ENCODE data around the gene PPP1R15A. TPM values are rescaled to one million over a fixed set of nuclear protein-coding genes. Genes with fewer than 3 reads are reported as not detected.
A peak's percentile ranks its signal among the peaks of the same experiment; 100 is the strongest.

Gene PPP1R15A
- total and polyA plus RNA-seq, 2 of the 8 experiments (the other 6 are each of a cell fraction or from before 2014, with no cell fraction given), result 4.1 to 14.0 TPM

GRCh38 chr19:48918071-48918470, 45.9 kb downstream of the PPP1R15A start:
- no peak overlapping the region for H3K23ac ChIP-seq (ENCODE audit: insufficient read length)
- peaks cover 0 to 9% of the 10 kb centered on the region in 2 experiments for H4K20me1 ChIP-seq (replicated peaks in 1 of 2; ENCODE audit: control insufficient read depth in 1 of 2, insufficient read depth in 2 of 2, low read length in 2 of 2)
- no peak overlapping the region for H3K27ac ChIP-seq (ENCODE audit: low read depth, low read length)
- WGBS, 2 experiments (ENCODE audit: extremely low coverage in 1 of 2, insufficient coverage in 1 of 2, insufficient read length in 1 of 2, insufficient replicate concordance in 2 of 2, low coverage in 1 of 2, low lambda C conversion rate in 2 of 2, missing lambda C conversion rate in 1 of 2), result 93% methylated on average over 6 of the region's 6 CpGs; no CpG with 5 or more reads in 1 of the 2 experiments
- POLR2A ChIA-PET (ENCODE audit: partially characterized antibody), result interaction anchor here (0.6 to 2.3 kb wide), 5 partner anchors 18 to 266 kb away, joined by 3 to 16 read pairs (median 5); partner anchors contain the start of genes NUCB1 and PPP1R15A
- H2AFZ ChIP-seq (ENCODE audit: low read length), result no peak overlapping the region
- no peak overlapping the region for H4K5ac ChIP-seq (ENCODE audit: insufficient read length, low read depth, low read length)
- CTCF ChIA-PET (ENCODE audit: partially characterized antibody), result interaction anchor here (1.0 to 2.0 kb wide), 6 partner anchors 13 to 76 kb away, joined by 3 to 7 read pairs (median 3); partner anchors contain the start of genes DHDH, NUCB1 and RUVBL2
- no peak overlapping the region for H2BK120ac ChIP-seq (replicated peaks; ENCODE audit: low read depth, low read length)
- H3K79me1 ChIP-seq (ENCODE audit: low read depth, low read length), result no peaks in the 10 kb centered on the region
- H3K4me2 ChIP-seq (ENCODE audit: insufficient read depth in 1 of 2, low read depth in 2 of 2, low read length in 2 of 2), result no peak overlapping the region
- no peaks in the 10 kb centered on the region; the same call in 1 of the 2 replicates for H3K23me2 ChIP-seq (ENCODE audit: low read depth, low read length)
- H2BK20ac ChIP-seq (ENCODE audit: low read length), result no peak overlapping the region
- no peak overlapping the region for H3K14ac ChIP-seq (ENCODE audit: insufficient read length)
- no peaks in the 10 kb centered on the region for H3K27me3 ChIP-seq (replicated peaks in 1 of 4; ENCODE audit: control insufficient read depth in 3 of 4, extremely low read depth in 1 of 4, insufficient read depth in 3 of 4, low read length in 3 of 4)
- H3K4ac ChIP-seq (replicated peaks; ENCODE audit: insufficient read length, low read depth, low read length), result no peak overlapping the region
- no peak overlapping the region for H3K18ac ChIP-seq (ENCODE audit: extremely low read depth, low read length)
- H3K9me3 ChIP-seq (ENCODE audit: insufficient read depth in 2 of 2, low read depth in 1 of 2, low read length in 1 of 2), result no peaks in the 10 kb centered on the region
- H4K91ac ChIP-seq (replicated peaks; ENCODE audit: insufficient read length, low read length), result no peak overlapping the region
- no peaks in the 10 kb centered on the region for H3K79me2 ChIP-seq (ENCODE audit: control insufficient read depth in 1 of 2, insufficient read depth in 2 of 2, low read length in 2 of 2)
- H3K4me1 ChIP-seq (replicated peaks in 1 of 4; ENCODE audit: control insufficient read depth in 3 of 4, insufficient read depth in 4 of 4, low read length in 3 of 4), result no peaks in the 10 kb centered on the region
- no peak overlapping the region for H3K4me3 ChIP-seq (ENCODE audit: extremely low read depth in 1 of 4, insufficient read depth in 2 of 4, low read depth in 3 of 4, low read length in 4 of 4)
- H2BK15ac ChIP-seq (ENCODE audit: low read length), result no peak overlapping the region
- H2BK5ac ChIP-seq (ENCODE audit: low read depth, low read length), result no peak overlapping the region
- H2BK12ac ChIP-seq (ENCODE audit: low read depth, low read length), result no peak overlapping the region
- peaks cover 7 to 53% (median 24%) of the 10 kb centered on the region in 4 experiments for H3K36me3 ChIP-seq (ENCODE audit: control insufficient read depth in 2 of 4, insufficient read depth in 4 of 4, low read length in 3 of 4)
- FAIRE-seq, result no peak
- no peak overlapping the region for H3K9ac ChIP-seq (replicated peaks in 1 of 4; ENCODE audit: extremely low read depth in 1 of 4, low read depth in 3 of 4, low read length in 3 of 4)
- no peak overlapping the region for H2AK5ac ChIP-seq (ENCODE audit: low read depth, low read length)
- H3K56ac ChIP-seq (replicated peaks; ENCODE audit: insufficient read length, low read depth, low read length), result no peak overlapping the region
- H4K8ac ChIP-seq (ENCODE audit: extremely low read depth, insufficient read depth, low read length), result peak overlapping the region; percentile 31; the same call in 1 of the 2 replicates
- no peak for DNase-seq (ENCODE audit: low read depth in 1 of 2, low spot score in 2 of 2)
- TF ChIP-seq PHF8 (conservative IDR thresholded peaks at IDR 0.05; ENCODE audit: low read depth, low read length), result no peak
- TF ChIP-seq TAF7 (optimal IDR thresholded peaks at IDR 0.05; ENCODE audit: borderline replicate concordance, low read depth, low read length), result no peak
- no peak for TF ChIP-seq CREB1 (IDR thresholded peaks at IDR 0.05)
- no peak for TF ChIP-seq RBBP5 (IDR thresholded peaks at IDR 0.05; ENCODE audit: borderline replicate concordance, low read depth, low read length)
- no peak for TF ChIP-seq SIRT6 (IDR thresholded peaks at IDR 0.05; ENCODE audit: low read length)
- TF ChIP-seq KDM1A (IDR thresholded peaks at IDR 0.05; ENCODE audit: borderline replicate concordance, low read length), result no peak
- no peak for TF ChIP-seq BACH1 (IDR thresholded peaks at IDR 0.05; ENCODE audit: low read length)
- TF ChIP-seq HDAC6 (IDR thresholded peaks at IDR 0.05; ENCODE audit: low read depth, low read length), result no peak
- no peak for TF ChIP-seq TEAD4 (IDR thresholded peaks at IDR 0.05; ENCODE audit: low read depth, low read length)
- no peak for TF ChIP-seq JUN (IDR thresholded peaks at IDR 0.05; ENCODE audit: low read depth, low read length)
- no peak for TF ChIP-seq SP2 (IDR thresholded peaks at IDR 0.05; ENCODE audit: low read length)
- no peak for TF ChIP-seq SAP30 (IDR thresholded peaks at IDR 0.05; ENCODE audit: insufficient read depth, insufficient replicate concordance, low read length)
- TF ChIP-seq CBX8 (IDR thresholded peaks at IDR 0.05; ENCODE audit: borderline replicate concordance, low read depth, low read length), result no peak
- no peak for TF ChIP-seq SUZ12 (IDR thresholded peaks at IDR 0.05; ENCODE audit: low read length)
- TF ChIP-seq, protein P1, sequence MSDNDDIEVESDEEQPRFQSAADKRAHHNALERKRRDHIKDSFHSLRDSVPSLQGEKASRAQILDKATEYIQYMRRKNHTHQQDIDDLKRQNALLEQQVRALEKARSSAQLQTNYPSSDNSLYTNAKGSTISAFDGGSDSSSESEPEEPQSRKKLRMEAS (IDR thresholded peaks at IDR 0.05), result no peak

All from H1 (cell line).